ENCODE measurements around the gene MCIDAS. TPM values are rescaled to one million over a fixed set of nuclear protein-coding genes. Genes with fewer than 3 reads are reported as not detected.

Gene MCIDAS
- total and polyA plus RNA-seq, 2 of the 13 experiments (the other 11 are each of a cell fraction or from before 2014, with no cell fraction given), result not detected

GRCh38 chr5:55172937-55173686 lies 54.0 kb downstream of the MCIDAS start, which contains the start of gene CDC20B (continued):
- TF ChIP-seq NFYC (CRISPR knock-in tag; IDR thresholded peaks at IDR 0.05) (peak; percentile 60), MAFK (conservative IDR thresholded peaks at IDR 0.05 in 1 of 2, IDR thresholded peaks at IDR 0.05 in 1 of 2; ENCODE audit: low read length in 2 of 2) (peak; percentile 74 to 87), RAD21 (CRISPR knock-in tag; IDR thresholded peaks at IDR 0.05) (no peak), KDM5B (CRISPR knock-in tag; IDR thresholded peaks at IDR 0.05; ENCODE audit: borderline replicate concordance) (peak; percentile 11; the same call in 1 of the 2 replicates), TCF12 (IDR thresholded peaks at IDR 0.05) (no peak), TCF12 (CRISPR knock-in tag; IDR thresholded peaks at IDR 0.05) (no peak), ZBTB39 (CRISPR knock-in tag; IDR thresholded peaks at IDR 0.05) (no peak), HDAC1 (CRISPR knock-in tag; IDR thresholded peaks at IDR 0.05) (0 out of 2 replicates have a peak, but pooled peaks have one; percentile 19), E2F1 (CRISPR knock-in tag; IDR thresholded peaks at IDR 0.05) (0 out of 2 replicates have a peak, but pooled peaks have one; percentile 20), ZNF549 (CRISPR knock-in tag; IDR thresholded peaks at IDR 0.05) (no peak), TFDP2 (CRISPR knock-in tag; IDR thresholded peaks at IDR 0.05) (peak; percentile 47; the same call in 1 of the 2 replicates), ARID4A (CRISPR knock-in tag; IDR thresholded peaks at IDR 0.05; ENCODE audit: borderline replicate concordance) (peak; percentile 68), ZNF451 (CRISPR knock-in tag; IDR thresholded peaks at IDR 0.05) (0 out of 2 replicates have a peak, but pooled peaks have one; percentile 23), CREBL2 (CRISPR knock-in tag; IDR thresholded peaks at IDR 0.05; ENCODE audit: borderline replicate concordance) (no peak), EZH2 (conservative IDR thresholded peaks at IDR 0.05; ENCODE audit: low read depth, low read length) (no peak), MAFF (IDR thresholded peaks at IDR 0.05; ENCODE audit: low read depth, low read length) (peak; percentile 71), ZNF17 (CRISPR knock-in tag; IDR thresholded peaks at IDR 0.05) (no peak), NFE2L2 (IDR thresholded peaks at IDR 0.05; ENCODE audit: low read length) (no peak), RELA (CRISPR knock-in tag; IDR thresholded peaks at IDR 0.05) (no peak), ZNF3 (CRISPR knock-in tag; IDR thresholded peaks at IDR 0.05) (no peak)
